GM13977 (cell line): ENCODE measurements around the gene TMEM154.

Experiments used
- DNase-seq: peaks from one replicate; pipeline ENCODE4 v3.0.0; 2012; ENCODE audit warnings: low spot score
- in situ Hi-C: fragments of 300-500 bp; cut with MboI; formaldehyde crosslinking; loops from one replicate; pipeline ENCODE4 v1.12.0; 2022; ENCODE audit warnings: low sequenced_read_pairs, low pct_unique_long_range_greater_than_20kb, mixed read lengths, inconsistent platforms; ENCODE audit not compliant: unreplicated experiment
- TF ChIP-seq, protein P1 (sequence below): IDR thresholded peaks from 2 replicates; pipeline ENCODE4 v1.5.1; 2012; ENCODE audit warnings: mild to moderate bottlenecking, control low read depth; ENCODE audit not compliant: insufficient read depth; ENCODE audit errors: extremely low read depth, missing control alignments

Gene TMEM154

DNA sequence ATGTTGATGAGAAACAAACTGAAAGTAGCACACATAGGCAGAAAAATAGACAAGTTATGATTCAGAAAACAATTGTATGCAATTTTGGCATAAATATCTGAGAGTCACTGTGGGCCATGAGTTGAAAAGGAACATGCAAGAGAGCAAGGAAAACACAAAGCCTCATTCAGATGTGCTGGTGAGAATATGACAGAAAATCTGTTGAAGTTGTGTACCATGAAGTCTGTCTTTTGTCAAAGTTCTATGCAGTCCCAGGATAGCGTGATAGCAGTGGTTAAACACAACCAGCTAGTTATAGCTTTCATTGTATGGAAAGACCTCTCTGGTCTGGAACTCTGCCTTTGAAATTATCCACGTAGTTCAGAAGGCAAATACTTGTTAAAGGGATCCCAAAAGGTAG lies 53.0 kb downstream of the TMEM154 start:
- in situ Hi-C loops: no loop called here
- TF ChIP-seq, protein P1, sequence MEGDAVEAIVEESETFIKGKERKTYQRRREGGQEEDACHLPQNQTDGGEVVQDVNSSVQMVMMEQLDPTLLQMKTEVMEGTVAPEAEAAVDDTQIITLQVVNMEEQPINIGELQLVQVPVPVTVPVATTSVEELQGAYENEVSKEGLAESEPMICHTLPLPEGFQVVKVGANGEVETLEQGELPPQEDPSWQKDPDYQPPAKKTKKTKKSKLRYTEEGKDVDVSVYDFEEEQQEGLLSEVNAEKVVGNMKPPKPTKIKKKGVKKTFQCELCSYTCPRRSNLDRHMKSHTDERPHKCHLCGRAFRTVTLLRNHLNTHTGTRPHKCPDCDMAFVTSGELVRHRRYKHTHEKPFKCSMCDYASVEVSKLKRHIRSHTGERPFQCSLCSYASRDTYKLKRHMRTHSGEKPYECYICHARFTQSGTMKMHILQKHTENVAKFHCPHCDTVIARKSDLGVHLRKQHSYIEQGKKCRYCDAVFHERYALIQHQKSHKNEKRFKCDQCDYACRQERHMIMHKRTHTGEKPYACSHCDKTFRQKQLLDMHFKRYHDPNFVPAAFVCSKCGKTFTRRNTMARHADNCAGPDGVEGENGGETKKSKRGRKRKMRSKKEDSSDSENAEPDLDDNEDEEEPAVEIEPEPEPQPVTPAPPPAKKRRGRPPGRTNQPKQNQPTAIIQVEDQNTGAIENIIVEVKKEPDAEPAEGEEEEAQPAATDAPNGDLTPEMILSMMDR: no peak

DNA sequence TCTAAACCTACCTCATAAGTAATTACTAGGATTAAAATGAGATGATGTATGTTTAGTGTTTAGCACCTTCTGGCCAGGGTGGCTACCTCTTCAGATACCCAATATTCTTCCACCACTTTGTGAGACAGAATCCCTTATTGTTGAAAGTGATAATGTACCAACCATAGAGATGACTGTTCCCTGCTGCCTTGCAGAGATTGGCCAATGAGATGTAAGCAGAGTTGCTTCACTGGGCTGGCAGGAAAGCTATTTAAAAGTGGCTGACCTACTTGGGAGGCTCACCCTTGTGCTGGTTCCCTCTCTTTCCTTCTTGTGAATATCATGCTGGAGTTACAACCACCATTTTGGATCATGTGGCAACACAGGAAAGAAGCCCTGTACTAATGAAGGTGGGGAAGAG lies 58.9 kb downstream of the TMEM154 start:
- in situ Hi-C loops: no loop called here
- TF ChIP-seq, protein P1: no peak
- no peak for DNase-seq

More for the DNA sequence above, 53.0 kb downstream of the TMEM154 start:
- no peak for DNase-seq

DNA sequence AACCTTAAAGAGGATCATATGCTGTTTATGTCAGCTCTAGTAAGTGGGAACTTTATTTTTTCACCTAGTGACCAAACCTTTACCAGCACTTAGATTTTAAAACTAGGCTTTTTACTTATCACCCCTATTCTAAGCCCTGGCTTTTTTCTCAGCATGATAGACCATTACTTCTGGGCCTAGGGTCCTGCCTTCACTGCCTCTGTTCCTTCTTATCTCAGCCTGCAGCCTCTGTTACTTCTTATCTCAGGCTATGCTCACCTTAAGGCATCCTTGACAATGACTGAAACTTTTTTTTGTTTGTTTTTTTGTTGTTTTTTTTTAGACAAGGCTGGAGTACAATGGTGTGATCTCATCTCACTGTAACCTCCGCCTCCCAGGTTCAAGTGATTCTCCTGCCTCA lies 59.6 kb downstream of the TMEM154 start:
- DNase-seq: no peak
- in situ Hi-C loops: no loop called here
- TF ChIP-seq, protein P1: no peak

DNA sequence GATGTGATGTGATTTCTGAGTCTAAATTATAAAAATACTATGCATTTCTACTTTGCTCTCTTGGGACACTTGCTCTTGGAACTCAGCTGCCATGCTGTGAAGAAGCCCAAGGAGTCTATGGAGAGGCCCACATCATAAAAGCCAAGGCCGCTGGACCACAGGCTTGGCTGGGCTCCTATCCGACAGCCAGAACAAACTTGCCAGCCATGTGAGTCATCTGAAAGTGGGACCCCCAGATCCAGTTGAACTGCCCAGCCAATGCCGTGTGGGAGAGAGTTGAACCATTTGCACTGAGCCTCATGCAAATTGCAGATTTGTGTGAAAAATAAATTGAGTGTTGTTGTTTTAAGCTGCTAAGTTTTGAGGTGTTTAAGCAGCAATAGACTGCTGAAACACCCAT lies 60.2 kb downstream of the TMEM154 start:
- TF ChIP-seq, protein P1: no peak
- DNase-seq: no peak
- in situ Hi-C loops: no loop called here

DNA sequence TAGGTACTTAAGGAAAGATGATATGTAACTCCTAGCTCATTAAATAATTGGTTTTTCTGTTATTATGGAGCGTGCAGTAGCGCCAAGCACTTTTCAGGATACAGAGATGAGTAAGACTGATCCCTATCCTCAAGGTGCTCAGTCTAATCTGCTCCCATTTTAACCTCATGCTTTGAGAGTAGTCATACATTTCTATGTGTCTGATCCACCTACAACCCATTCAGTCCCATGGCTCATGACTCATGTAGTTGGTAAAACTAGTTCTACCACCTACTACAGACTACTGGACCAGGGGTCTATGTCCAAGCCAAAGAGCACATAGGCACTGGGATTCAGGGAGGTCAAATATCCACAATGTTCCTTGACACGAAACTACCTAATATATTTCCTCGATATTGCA lies 60.8 kb downstream of the TMEM154 start:
- in situ Hi-C loops: no loop called here
- DNase-seq: no peak
- TF ChIP-seq, protein P1: no peak

DNA sequence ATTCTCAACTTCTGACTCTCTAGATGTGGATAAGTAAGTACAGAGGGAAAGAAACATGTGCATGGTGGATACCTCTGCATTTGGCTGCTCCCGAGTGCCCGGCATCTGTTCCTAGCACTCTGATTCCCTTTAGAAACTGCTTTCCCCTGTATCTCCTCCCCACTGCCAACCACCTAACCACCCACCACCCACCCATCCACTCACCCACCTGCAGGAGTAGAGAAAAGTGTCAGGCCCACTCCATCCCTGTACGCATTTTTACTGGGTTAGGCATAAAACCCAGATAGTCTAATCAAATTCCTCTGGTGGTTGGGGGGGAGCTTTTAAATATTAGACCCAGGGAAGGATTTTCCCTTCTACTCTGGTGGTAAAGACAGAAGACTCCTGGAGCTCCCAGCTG lies 63.0 kb downstream of the TMEM154 start:
- no peak for DNase-seq
- in situ Hi-C loops: no loop called here
- TF ChIP-seq, protein P1: no peak
